ENCODE measurements around the gene TRAPPC2L.

GRCh38 chr16:88888461-88889387 lies 31.8 kb downstream of the TRAPPC2L start:
- no peak for TF ChIP-seq POLR2A (IDR thresholded peaks at IDR 0.05; ENCODE audit: low read depth, low read length)
- TF ChIP-seq TAF1 (IDR thresholded peaks at IDR 0.05; ENCODE audit: low read depth, low read length) = no peak
- TF ChIP-seq POLR2AphosphoS5 (IDR thresholded peaks at IDR 0.05; ENCODE audit: low read depth, low read length) = no peak
- TF ChIP-seq SPI1 (IDR thresholded peaks at IDR 0.05; ENCODE audit: low read depth, low read length) = no peak
- no peak for TF ChIP-seq PAX5 (IDR thresholded peaks at IDR 0.05; ENCODE audit: insufficient read depth, low read length, severe bottlenecking)
